Mesendoderm (in vitro differentiated cells): ENCODE measurements around the gene WDR59.
"Not testable (repeated sequence)": the region's sequence is repeated elsewhere in the genome, so short reads cannot be mapped to it uniquely, and the experiment has no call there.

Experiments used
- DNase-seq: peaks from one replicate; pipeline ENCODE4 v3.0.0; 2013
- H2AK5ac ChIP-seq: 2 replicates; pipeline ENCODE4 v1.6.1; 2013; ENCODE audit warnings: low read length, inconsistent platforms
- H2BK120ac ChIP-seq: 2 replicates; pipeline ENCODE4 v1.6.1; 2013; ENCODE audit warnings: low read depth, mild to moderate bottlenecking, low read length, moderate library complexity, mixed read lengths
- H2BK15ac ChIP-seq: replicated peaks from 2 replicates; pipeline ENCODE4 v1.6.1; 2013; ENCODE audit warnings: low read depth, mild to moderate bottlenecking, moderate library complexity
- H2BK5ac ChIP-seq: 2 replicates; pipeline ENCODE4 v1.6.1; 2013; ENCODE audit warnings: low read length, inconsistent platforms
- H3K18ac ChIP-seq: 2 replicates; pipeline ENCODE4 v1.6.1; 2013; ENCODE audit warnings: mild to moderate bottlenecking, low read length, mixed read lengths
- H3K23ac ChIP-seq: one replicate; pipeline ENCODE4 v1.6.1; 2013; ENCODE audit warnings: low read length
- H3K27ac ChIP-seq: 2 replicates; pipeline ENCODE4 v1.5.1; 2013; ENCODE audit warnings: low read depth, mild to moderate bottlenecking, inconsistent platforms, low read length, moderate library complexity
- H3K27me3 ChIP-seq: 2 replicates; pipeline ENCODE4 v1.6.1; 2013; ENCODE audit warnings: low read length, control low read depth, mild to moderate bottlenecking, inconsistent platforms; ENCODE audit not compliant: insufficient read depth, poor library complexity
- H3K36me3 ChIP-seq: 2 replicates; pipeline ENCODE4 v1.6.1; 2013; ENCODE audit warnings: low read length, inconsistent platforms; ENCODE audit not compliant: control insufficient read depth, insufficient read depth
- H3K4ac ChIP-seq: one replicate; pipeline ENCODE4 v1.6.1; 2013; ENCODE audit warnings: low read depth, mild to moderate bottlenecking, low read length, moderate library complexity
- H3K4me1 ChIP-seq: 2 replicates; pipeline ENCODE4 v1.6.1; 2013; ENCODE audit warnings: low read depth, low read length, inconsistent platforms; ENCODE audit not compliant: control insufficient read depth
- H3K4me2 ChIP-seq: 2 replicates; pipeline ENCODE4 v1.6.1; 2013; ENCODE audit warnings: low read length
- H3K4me3 ChIP-seq: 2 replicates; pipeline ENCODE4 v1.5.1; 2013; ENCODE audit warnings: mild to moderate bottlenecking, low read length
- H3K56ac ChIP-seq: one replicate; pipeline ENCODE4 v1.6.1; 2013; ENCODE audit warnings: low read length
- H3K79me1 ChIP-seq: 2 replicates; pipeline ENCODE4 v1.6.1; 2013; ENCODE audit warnings: low read length, inconsistent platforms
- H3K79me2 ChIP-seq: 2 replicates; pipeline ENCODE4 v1.6.1; 2013; ENCODE audit warnings: mild to moderate bottlenecking, low read length; ENCODE audit not compliant: control insufficient read depth, insufficient read depth
- H3K9ac ChIP-seq: 2 replicates; pipeline ENCODE4 v1.6.1; 2013; ENCODE audit warnings: low read length, inconsistent platforms
- H4K5ac ChIP-seq: one replicate; pipeline ENCODE4 v1.6.1; 2013; ENCODE audit warnings: low read length
- H4K8ac ChIP-seq: one replicate; pipeline ENCODE4 v1.6.1; 2013; ENCODE audit warnings: low read depth, mild to moderate bottlenecking, control low read depth, low read length, moderate library complexity
- WGBS: extraction: QIAGEN DNeasy Blood & Tissue Kit; methylation state at CpG from one replicate; pipeline ENCODE4 v1.1.7; 2013; ENCODE audit warnings: low lambda C conversion rate, missing lambda C conversion rate; ENCODE audit not compliant: insufficient coverage; ENCODE audit errors: extremely low coverage; 5-methylcytosine and 5-hydroxymethylcytosine counted together

WDR59 gene

DNA sequence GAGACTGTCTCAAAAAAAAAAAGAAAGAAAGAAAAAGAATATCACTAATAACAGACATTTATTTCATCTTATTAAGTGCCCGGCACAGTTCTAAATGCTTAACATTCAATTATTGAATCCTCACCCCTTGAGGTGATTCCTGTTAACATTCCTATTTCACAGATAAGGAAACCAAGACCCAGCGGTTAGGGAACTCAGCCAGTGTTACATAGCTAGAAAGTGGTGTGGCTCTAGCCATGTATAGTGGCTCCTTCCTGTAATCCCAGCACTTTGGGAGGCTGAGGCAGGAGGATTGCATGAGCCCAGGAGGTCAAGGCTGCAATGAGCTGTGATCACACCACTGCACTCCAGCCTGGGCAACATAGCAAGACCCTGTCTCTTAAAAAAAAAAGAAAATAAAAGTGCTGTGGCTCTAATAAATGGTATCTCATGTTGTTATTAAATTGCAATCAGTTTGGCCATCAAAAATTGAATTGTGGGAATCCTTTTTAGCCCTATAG, 42.0 kb upstream of the WDR59 start:
- Histone ChIP-seq H3K56ac (no peak overlapping the region), H3K4me2 (no peak overlapping the region), H3K4me1 (no peaks in the 10 kb centered on the region), H2BK120ac (no peak overlapping the region), H3K27me3 (no peaks in the 10 kb centered on the region), H2BK15ac (no peak overlapping the region), H3K4ac (no peak overlapping the region), H3K9ac (no peak overlapping the region), H3K36me3 (no peaks in the 10 kb centered on the region), H3K4me3 (no peak overlapping the region), H2BK5ac (no peak overlapping the region), H3K27ac (no peak overlapping the region), H3K79me2 (peaks cover 16% of the 10 kb centered on the region), H3K23ac (no peak overlapping the region), H2AK5ac (no peak overlapping the region), H4K5ac (no peak overlapping the region), H3K18ac (no peak overlapping the region), H3K79me1 (peaks cover 15% of the 10 kb centered on the region), H4K8ac (no peak overlapping the region)
- WGBS, result no CpG with 5 or more reads among the region's 2 CpGs
- no peak for DNase-seq

DNA sequence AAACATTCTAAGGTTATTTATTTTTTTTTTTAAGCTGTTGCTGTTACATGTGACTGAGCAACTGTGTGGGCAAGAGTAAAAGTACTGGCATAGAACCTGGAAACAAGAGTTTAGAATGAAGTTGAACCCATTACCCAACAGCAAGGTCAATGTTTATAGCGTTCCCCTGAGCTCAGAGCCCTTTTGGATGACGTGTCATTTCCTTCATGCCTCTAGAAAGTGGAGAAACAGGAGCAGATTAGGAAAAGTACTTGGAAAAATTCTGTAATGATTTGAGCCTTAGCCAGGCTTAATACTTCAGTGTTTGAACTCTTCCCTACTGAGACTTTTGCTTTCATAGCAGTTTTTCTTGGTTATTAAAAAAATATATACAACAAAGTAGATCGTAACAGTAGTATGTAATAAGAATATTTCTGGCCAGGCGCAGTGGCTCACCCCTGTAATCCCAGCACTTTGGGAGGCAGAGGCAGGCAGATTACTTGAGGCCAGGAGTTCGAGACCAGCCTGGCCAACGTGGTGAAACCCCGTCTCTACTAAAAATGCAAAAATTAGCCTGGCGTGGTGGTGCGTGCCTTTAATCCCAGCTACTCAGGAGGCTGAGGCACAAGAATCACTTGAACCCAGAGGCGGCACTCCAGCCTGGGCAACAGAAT, 41.4 kb upstream of the WDR59 start:
- no CpG with 5 or more reads among the region's 10 CpGs for whole genome bisulfite sequencing
- H3K4ac ChIP-seq, H3K27me3 ChIP-seq, H3K4me2 ChIP-seq, H3K27ac ChIP-seq, H2BK120ac ChIP-seq, H4K5ac ChIP-seq, H3K18ac ChIP-seq, H2AK5ac ChIP-seq, H2BK15ac ChIP-seq, H2BK5ac ChIP-seq, H3K56ac ChIP-seq, H3K9ac ChIP-seq, DNase-seq, H3K4me3 ChIP-seq, H3K4me1 ChIP-seq, H4K8ac ChIP-seq, H3K23ac ChIP-seq, H3K36me3 ChIP-seq: not testable (repeated sequence)
- peaks cover 15% of the 10 kb centered on the region for H3K79me1 ChIP-seq
- peaks cover 17% of the 10 kb centered on the region for H3K79me2 ChIP-seq

DNA sequence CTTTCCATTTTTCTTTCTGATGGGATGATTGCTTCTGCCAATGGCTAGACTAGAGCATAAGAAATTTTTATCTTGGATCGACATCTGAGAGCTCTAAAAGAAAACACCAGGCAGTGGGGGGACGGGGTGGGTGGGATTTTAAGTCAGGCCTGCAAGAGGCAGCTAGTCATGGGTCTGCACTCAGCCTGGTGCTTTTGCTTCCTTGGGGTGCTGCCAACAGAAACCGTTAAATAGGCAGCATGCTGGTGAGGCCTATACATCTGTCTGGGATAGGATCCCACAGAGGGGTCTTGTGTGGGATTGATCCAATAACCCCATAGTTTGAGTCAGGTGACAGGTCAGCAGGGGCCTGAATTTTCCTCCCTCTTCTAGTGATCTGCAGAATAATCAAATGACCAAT, 40.8 kb upstream of the WDR59 start:
- Histone ChIP-seq H3K79me2 (peaks cover 20% of the 10 kb centered on the region), H3K56ac (no peak overlapping the region), H3K4me3 (no peak overlapping the region), H3K4me2 (no peak overlapping the region), H3K79me1 (peaks cover 15% of the 10 kb centered on the region), H3K27ac (no peak overlapping the region), H2BK15ac (no peak overlapping the region), H3K4me1 (no peaks in the 10 kb centered on the region), H3K18ac (no peak overlapping the region), H4K5ac (no peak overlapping the region), H3K36me3 (no peaks in the 10 kb centered on the region), H2AK5ac (no peak overlapping the region), H3K4ac (no peak overlapping the region), H2BK120ac (no peak overlapping the region), H3K27me3 (no peaks in the 10 kb centered on the region), H3K9ac (no peak overlapping the region), H3K23ac (no peak overlapping the region), H2BK5ac (no peak overlapping the region), H4K8ac (no peak overlapping the region)
- no peak for DNase-seq
- WGBS, result no CpG with 5 or more reads among the region's 3 CpGs

DNA sequence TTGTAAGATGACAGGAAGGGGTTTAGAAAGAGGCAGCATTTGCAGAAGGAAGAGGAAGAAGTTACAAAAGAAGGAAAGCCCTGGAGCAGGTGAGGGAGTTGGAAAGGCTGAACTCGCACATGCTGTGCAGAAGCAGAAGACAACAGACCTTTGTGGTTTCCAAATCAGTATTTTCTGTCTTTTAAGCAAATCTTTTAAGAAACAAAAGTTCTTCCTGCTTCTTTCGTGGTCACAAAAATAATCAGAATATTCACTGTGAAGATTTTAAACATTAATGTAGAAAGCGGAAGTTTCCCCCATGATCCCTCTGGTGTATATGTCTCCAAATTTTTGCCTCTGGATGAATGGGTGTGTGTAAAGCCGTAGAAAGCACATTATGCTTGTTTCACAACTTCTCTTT, 39.7 kb upstream of the WDR59 start:
- Histone ChIP-seq H3K23ac (no peak overlapping the region), H3K18ac (no peak overlapping the region), H4K8ac (no peak overlapping the region), H3K79me2 (peaks cover 22% of the 10 kb centered on the region), H2BK15ac (no peak overlapping the region), H3K4me3 (no peak overlapping the region), H3K36me3 (no peaks in the 10 kb centered on the region), H4K5ac (no peak overlapping the region), H3K9ac (no peak overlapping the region), H3K79me1 (peaks cover 15% of the 10 kb centered on the region), H3K27ac (no peak overlapping the region), H2BK5ac (no peak overlapping the region), H3K56ac (no peak overlapping the region), H3K27me3 (no peaks in the 10 kb centered on the region), H2BK120ac (no peak overlapping the region), H3K4me1 (no peaks in the 10 kb centered on the region), H3K4ac (no peak overlapping the region), H2AK5ac (no peak overlapping the region), H3K4me2 (no peak overlapping the region)
- no CpG with 5 or more reads among the region's 4 CpGs for WGBS
- no peak for DNase-seq

DNA sequence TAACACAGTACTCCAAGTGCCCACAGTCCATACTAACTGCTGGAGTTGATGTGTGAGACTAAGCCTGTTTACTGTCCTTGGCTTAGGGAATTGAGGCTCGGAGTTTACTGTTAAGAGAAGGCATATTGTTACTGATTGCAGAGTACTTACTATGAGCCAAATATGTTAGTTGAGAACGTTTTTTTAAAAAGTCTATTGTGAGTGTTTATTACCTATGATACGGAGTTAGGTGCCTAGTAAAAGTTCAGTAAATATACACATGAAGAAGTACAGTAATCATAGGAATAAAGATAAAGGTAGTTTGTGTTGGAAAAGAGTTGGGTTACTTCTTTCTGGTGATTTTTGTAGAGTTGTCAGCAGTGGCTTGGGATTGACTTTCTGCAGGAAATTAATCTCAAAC, 39.3 kb upstream of the WDR59 start:
- Histone ChIP-seq H2BK120ac (no peak overlapping the region), H3K4me1 (no peaks in the 10 kb centered on the region), H2BK5ac (no peak overlapping the region), H3K27me3 (no peaks in the 10 kb centered on the region), H3K4me3 (no peak overlapping the region), H3K36me3 (no peaks in the 10 kb centered on the region), H3K27ac (no peak overlapping the region), H4K8ac (no peak overlapping the region), H3K23ac (no peak overlapping the region), H2BK15ac (no peak overlapping the region), H3K4me2 (no peak overlapping the region), H2AK5ac (no peak overlapping the region), H4K5ac (no peak overlapping the region), H3K79me2 (peaks cover 23% of the 10 kb centered on the region), H3K56ac (no peak overlapping the region), H3K18ac (no peak overlapping the region), H3K9ac (no peak overlapping the region), H3K4ac (no peak overlapping the region), H3K79me1 (peaks cover 15% of the 10 kb centered on the region)
- 100% methylated on average over 1 of the region's 3 CpGs for WGBS
- no peak for DNase-seq

DNA sequence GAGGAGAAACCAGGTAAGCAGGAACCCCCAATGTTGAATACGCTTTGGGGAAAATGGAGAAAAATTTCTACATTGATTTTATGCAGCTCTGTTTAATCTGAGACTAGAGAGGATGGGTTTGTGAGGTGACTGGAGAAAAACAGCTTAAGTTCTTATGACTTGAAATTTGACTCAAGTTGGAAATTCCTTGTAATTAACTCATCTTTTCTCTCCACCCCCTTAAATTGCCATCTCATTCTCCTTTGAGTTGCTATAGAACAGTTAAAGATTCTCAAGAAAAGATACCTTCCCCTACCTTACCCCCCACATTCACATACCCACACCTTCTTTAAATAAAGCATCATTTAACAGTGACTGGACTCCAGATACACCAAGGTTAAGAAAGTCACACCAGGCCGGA, 38.1 kb upstream of the WDR59 start:
- no CpG with 5 or more reads among the region's 2 CpGs for WGBS
- H3K9ac ChIP-seq, result no peak overlapping the region
- H3K4me1 ChIP-seq, result no peaks in the 10 kb centered on the region
- no peak overlapping the region for H3K27ac ChIP-seq
- H3K4me3 ChIP-seq, result no peak overlapping the region
- no peaks in the 10 kb centered on the region for H3K27me3 ChIP-seq
- no peak overlapping the region for H4K8ac ChIP-seq
- peaks cover 13% of the 10 kb centered on the region for H3K79me1 ChIP-seq
- H2BK5ac ChIP-seq, result no peak overlapping the region
- no peak overlapping the region for H3K4me2 ChIP-seq
- no peak for DNase-seq
- no peak overlapping the region for H4K5ac ChIP-seq
- no peak overlapping the region for H2AK5ac ChIP-seq
- peaks cover 22% of the 10 kb centered on the region for H3K79me2 ChIP-seq
- H3K4ac ChIP-seq, result no peak overlapping the region
- H3K36me3 ChIP-seq, result no peaks in the 10 kb centered on the region
- H2BK120ac ChIP-seq, result no peak overlapping the region
- no peak overlapping the region for H3K56ac ChIP-seq
- no peak overlapping the region for H3K23ac ChIP-seq
- H3K18ac ChIP-seq, result no peak overlapping the region
- H2BK15ac ChIP-seq, result no peak overlapping the region
